Measurements from ENCODE around the gene NTSR1.

NTSR1 gene

DNA sequence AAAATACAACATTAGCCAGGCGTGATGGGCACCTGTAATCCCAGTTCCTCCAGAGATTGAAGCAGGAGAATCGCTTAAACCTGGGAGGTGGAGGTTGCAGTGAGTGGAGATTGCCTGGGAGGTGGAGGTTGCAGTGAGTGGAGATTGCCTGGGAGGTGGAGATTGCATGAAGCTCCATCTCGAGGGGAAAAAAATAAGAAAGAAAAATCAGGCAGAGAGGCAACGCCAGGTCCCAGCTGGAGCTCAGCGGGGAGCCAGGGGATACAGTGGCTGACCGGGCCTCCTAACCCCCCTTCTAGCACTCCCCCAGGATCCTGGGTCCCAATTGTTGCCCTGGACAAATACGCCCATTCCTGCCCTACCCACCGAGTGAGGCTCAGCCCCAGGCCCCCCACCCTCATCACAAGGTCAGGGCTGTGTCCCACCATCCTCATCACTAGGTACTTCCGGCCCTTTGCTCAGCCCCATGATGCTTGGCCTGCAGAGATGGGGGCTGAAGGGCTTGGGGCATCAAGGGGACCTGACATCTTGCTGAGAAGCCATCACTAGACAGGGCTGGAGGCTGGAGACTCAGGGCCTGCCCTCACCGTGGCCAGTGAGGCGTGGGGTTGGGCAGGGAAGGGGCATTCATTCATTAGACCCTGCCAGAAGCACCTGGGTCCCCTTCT, 97.9 kb downstream of the NTSR1 start:
- 82 to 83% methylated on average over 9 to 10 of the region's 11 CpGs for WGBS, 2 experiments (ENCODE audit: insufficient coverage in 2 of 2)
- no peak overlapping the region for H3K27ac ChIP-seq (ENCODE audit: low read depth, low read length, severe bottlenecking)
- no peaks in the 10 kb centered on the region for H3K9me3 ChIP-seq (ENCODE audit: control insufficient read depth, low read length)
- H3K36me3 ChIP-seq (ENCODE audit: control insufficient read depth, insufficient read depth, low read length): peaks cover 48% of the 10 kb centered on the region
- H3K4me1 ChIP-seq (ENCODE audit: control insufficient read depth, insufficient read depth, low read length, poor library complexity, severe bottlenecking): peaks cover 6% of the 10 kb centered on the region
- H3K4me3 ChIP-seq (ENCODE audit: extremely low read depth, insufficient read depth, low read length, poor library complexity, severe bottlenecking): no peak overlapping the region

DNA sequence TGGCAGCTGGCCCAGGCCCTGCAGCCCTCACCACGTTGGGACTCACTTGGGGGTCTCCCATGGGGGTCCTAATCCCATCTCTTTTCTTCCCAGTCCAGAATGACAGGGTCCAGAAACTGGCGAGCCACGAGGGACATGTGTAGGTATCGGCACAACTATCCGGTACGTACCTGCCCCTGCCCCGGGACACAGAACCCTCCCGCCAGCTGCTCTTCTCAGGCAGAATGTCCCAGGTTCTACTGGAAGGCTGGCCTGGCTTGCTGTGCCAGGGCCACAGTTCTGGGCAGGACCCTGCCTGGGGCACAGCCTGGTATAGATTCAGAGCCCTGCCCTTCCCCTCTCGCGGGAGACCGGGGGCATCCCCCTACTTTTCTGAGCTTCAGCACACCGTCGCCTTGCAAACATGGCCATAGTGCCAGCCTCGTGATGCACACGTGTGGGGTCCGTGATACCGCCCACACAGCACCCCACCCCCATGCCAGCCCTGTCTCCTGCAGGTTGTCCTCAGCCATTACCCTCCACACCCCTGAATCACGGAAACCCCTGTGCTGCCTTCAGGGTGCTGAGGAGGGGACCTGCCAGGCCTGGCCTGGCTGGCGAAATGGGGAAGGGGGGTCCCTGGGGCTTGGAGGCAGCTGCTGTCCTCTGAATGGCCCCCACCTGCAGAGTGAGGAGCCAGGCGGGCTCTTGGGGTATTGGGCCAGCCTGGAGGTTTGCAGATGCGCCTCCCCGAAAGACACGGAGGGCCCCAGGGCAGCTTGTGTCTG, 99.0 kb downstream of the NTSR1 start:
- Histone ChIP-seq H3K4me1 (ENCODE audit: control insufficient read depth, insufficient read depth, low read length, poor library complexity, severe bottlenecking) (peaks cover 6% of the 10 kb centered on the region), H3K36me3 (ENCODE audit: control insufficient read depth, insufficient read depth, low read length) (peaks cover 56% of the 10 kb centered on the region), H3K9me3 (ENCODE audit: control insufficient read depth, low read length) (no peaks in the 10 kb centered on the region), H3K4me3 (ENCODE audit: extremely low read depth, insufficient read depth, low read length, poor library complexity, severe bottlenecking) (no peak overlapping the region), H3K27ac (ENCODE audit: low read depth, low read length, severe bottlenecking) (no peak overlapping the region)
- 90 to 98% methylated on average over 21 to 23 of the region's 23 CpGs for WGBS, 2 experiments (ENCODE audit: insufficient coverage in 2 of 2)

DNA sequence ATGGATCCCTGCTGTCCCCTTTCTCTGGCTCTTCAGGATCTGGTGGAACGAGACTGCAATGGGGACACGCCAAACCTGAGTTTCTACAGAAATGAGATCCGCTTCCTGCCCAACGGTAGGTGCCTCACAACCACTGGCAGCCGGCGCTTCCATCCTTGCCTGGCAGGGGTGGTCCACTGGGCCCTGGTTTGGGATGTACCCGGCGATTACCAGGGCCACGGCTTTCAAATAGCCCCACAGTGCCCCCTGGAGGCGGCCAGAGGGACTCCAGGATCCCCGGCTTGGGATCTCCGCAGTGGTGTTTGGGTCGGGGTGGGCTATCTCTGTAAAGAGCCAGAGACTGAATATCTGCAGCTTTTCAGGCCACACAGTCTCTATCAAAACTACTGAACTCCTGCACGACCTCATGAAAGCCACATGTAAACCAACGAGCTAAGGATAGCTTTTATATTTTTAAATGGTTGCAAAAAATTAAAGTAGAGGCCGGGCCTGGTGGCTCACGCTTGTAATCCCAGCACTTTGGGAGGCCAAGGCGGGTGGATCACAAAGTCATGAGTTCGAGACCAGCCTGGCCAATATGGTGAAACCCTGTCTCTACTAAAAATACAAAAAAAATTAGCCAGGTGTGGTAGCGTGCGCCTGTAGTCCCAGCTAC, 99.7 kb downstream of the NTSR1 start:
- no peaks in the 10 kb centered on the region for H3K9me3 ChIP-seq (ENCODE audit: control insufficient read depth, low read length)
- H3K36me3 ChIP-seq (ENCODE audit: control insufficient read depth, insufficient read depth, low read length): peaks cover 56% of the 10 kb centered on the region
- WGBS, 2 experiments (ENCODE audit: insufficient coverage in 2 of 2): 40% methylated on average over 15 to 17 of the region's 21 CpGs

DNA sequence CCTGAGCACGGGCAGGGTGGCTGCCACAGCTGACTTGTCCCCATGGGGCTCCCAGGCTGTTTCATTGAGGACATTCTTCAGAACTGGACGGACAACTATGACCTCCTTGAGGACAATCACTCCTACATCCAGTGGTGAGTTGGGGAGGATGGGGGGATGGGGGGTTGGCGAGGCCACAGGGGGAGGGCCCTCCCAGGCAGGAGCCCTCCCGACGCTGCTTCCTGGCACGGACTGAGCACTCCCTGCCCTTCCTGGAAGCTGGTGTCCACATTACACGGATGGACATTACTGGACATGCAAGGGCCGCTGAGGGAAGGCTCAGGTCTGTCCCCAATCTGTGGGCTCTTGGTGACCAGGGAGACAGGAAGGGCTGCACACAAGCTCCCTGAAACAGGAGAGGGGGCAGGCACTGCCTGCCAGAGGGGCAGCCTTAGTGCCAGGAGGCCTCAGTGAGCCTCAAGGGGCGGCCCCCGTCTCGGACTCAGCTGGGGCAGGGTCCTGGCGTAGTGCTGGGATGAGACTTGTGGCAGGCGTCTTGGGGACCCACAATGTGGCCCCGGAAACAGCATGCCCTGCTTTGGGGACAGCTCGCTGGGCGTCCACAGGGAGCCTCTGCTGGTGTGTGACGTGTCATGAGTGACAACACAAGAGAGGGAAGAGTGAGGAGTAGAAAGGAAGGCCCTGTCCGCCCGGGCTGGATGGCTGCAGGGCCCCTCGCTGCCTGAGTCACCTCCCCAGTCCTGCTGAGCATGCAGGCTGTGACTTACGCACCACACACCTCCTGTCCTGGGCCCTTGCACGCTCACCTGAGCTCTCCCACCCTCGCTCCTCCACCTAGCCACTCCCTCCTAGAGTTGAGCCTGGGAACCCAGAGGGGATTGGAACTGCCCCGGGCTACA, 101.1 kb downstream of the NTSR1 start:
- Histone ChIP-seq H3K36me3 (ENCODE audit: control insufficient read depth, insufficient read depth, low read length) (peaks cover 63% of the 10 kb centered on the region), H3K9me3 (ENCODE audit: control insufficient read depth, low read length) (no peaks in the 10 kb centered on the region), H3K4me3 (ENCODE audit: extremely low read depth, insufficient read depth, low read length, poor library complexity, severe bottlenecking) (no peak overlapping the region), H3K4me1 (ENCODE audit: control insufficient read depth, insufficient read depth, low read length, poor library complexity, severe bottlenecking) (peaks cover 6% of the 10 kb centered on the region), H3K27ac (ENCODE audit: low read depth, low read length, severe bottlenecking) (no peak overlapping the region)
- WGBS, 2 experiments (ENCODE audit: insufficient coverage in 2 of 2): 94 to 97% methylated on average over 16 to 22 of the region's 24 CpGs

More for the DNA sequence above, 99.7 kb downstream of the NTSR1 start:
- Histone ChIP-seq H3K27ac (ENCODE audit: low read depth, low read length, severe bottlenecking) (no peak overlapping the region), H3K4me1 (ENCODE audit: control insufficient read depth, insufficient read depth, low read length, poor library complexity, severe bottlenecking) (peaks cover 6% of the 10 kb centered on the region), H3K4me3 (ENCODE audit: extremely low read depth, insufficient read depth, low read length, poor library complexity, severe bottlenecking) (no peak overlapping the region)

DNA sequence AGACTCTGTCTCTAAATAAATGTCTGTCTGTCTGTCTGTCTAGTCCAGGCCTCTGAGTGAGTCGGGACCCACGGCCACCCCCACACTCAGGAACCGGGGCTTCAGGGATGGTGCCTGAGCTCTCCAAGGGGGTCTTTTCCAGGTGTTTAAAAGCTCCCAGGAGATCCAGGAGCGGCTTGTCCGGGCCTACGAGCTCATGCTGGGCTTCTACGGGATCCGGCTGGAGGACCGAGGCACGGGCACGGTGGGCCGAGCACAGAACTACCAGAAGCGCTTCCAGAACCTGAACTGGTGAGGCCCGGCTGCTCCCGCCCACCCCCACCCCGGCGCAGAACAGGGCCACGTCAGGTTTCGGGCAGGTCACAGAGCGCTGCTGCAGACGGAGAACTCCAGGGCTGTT, 102.7 kb downstream of the NTSR1 start:
- peaks cover 13% of the 10 kb centered on the region for H3K4me1 ChIP-seq (ENCODE audit: control insufficient read depth, insufficient read depth, low read length, poor library complexity, severe bottlenecking)
- H3K36me3 ChIP-seq (ENCODE audit: control insufficient read depth, insufficient read depth, low read length): peaks cover 63% of the 10 kb centered on the region
- 93 to 95% methylated on average over 19 to 21 of the region's 21 CpGs for WGBS, 2 experiments (ENCODE audit: insufficient coverage in 2 of 2)
- no peak overlapping the region for H3K27ac ChIP-seq (ENCODE audit: low read depth, low read length, severe bottlenecking)
- no peak overlapping the region for H3K4me3 ChIP-seq (ENCODE audit: extremely low read depth, insufficient read depth, low read length, poor library complexity, severe bottlenecking)
- H3K9me3 ChIP-seq (ENCODE audit: control insufficient read depth, low read length): no peaks in the 10 kb centered on the region

DNA sequence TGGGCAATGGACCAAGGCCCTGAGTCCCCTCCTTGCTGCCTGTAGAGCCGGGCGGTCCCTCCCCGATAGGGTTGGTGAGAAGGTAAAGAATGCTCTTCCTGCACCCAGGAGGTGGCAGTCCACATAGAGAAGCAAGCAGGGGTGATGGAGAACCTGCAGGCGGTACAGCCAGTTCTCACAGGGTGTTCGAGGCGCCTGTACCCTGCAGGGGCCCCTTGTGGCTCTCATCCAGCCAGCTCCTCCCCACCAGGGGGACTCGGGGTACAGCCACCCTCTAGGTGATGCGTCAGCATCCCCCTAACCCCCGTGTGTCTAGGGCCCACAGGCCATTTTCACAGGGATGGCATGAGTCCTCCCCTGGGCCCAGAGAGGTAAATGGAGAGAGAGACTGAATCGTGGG, 103.1 kb downstream of the NTSR1 start:
- Histone ChIP-seq H3K4me1 (ENCODE audit: control insufficient read depth, insufficient read depth, low read length, poor library complexity, severe bottlenecking) (peaks cover 16% of the 10 kb centered on the region), H3K36me3 (ENCODE audit: control insufficient read depth, insufficient read depth, low read length) (peaks cover 60% of the 10 kb centered on the region), H3K27ac (ENCODE audit: low read depth, low read length, severe bottlenecking) (no peak overlapping the region), H3K4me3 (ENCODE audit: extremely low read depth, insufficient read depth, low read length, poor library complexity, severe bottlenecking) (no peak overlapping the region), H3K9me3 (ENCODE audit: control insufficient read depth, low read length) (no peaks in the 10 kb centered on the region)
- WGBS, 2 experiments (ENCODE audit: insufficient coverage in 2 of 2): 94 to 100% methylated on average over 2 to 8 of the region's 10 CpGs

Data from mesodermal cell (in vitro differentiated cells).